Body of pancreas (tissue), 4 donors: Measurements from ENCODE around the gene HLA-DRB5.

Source experiments
- POLR2A ChIP-seq, 3 donors: fragments of 450-650 bp; IDR thresholded peaks; one replicate each; pipeline ENCODE4 v1.6.1; 2016; ENCODE audit warnings: antibody characterized with exemption in 3 of 3, mild to moderate bottlenecking in 2 of 3
- TF ChIP-seq, protein P1 (sequence below), 7 experiments: fragments of 450-650 bp in 4 of 7; fragments of 200-600 bp in 3 of 7; sonication (generic) in 3 of 7; IDR thresholded peaks; one replicate each; pipeline ENCODE4 v1.5.1; 2016 to 2019; ENCODE audit warnings: antibody characterized with exemption in 7 of 7

- TF ChIP-seq, protein P1, sequence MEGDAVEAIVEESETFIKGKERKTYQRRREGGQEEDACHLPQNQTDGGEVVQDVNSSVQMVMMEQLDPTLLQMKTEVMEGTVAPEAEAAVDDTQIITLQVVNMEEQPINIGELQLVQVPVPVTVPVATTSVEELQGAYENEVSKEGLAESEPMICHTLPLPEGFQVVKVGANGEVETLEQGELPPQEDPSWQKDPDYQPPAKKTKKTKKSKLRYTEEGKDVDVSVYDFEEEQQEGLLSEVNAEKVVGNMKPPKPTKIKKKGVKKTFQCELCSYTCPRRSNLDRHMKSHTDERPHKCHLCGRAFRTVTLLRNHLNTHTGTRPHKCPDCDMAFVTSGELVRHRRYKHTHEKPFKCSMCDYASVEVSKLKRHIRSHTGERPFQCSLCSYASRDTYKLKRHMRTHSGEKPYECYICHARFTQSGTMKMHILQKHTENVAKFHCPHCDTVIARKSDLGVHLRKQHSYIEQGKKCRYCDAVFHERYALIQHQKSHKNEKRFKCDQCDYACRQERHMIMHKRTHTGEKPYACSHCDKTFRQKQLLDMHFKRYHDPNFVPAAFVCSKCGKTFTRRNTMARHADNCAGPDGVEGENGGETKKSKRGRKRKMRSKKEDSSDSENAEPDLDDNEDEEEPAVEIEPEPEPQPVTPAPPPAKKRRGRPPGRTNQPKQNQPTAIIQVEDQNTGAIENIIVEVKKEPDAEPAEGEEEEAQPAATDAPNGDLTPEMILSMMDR (IDR thresholded peaks at IDR 0.05) = no peak
- TF ChIP-seq POLR2A (IDR thresholded peaks at IDR 0.05) = no peak
These were observed 10.2 kb downstream of the HLA-DRB5 start for GRCh38 chr6:32519910-32520258.
